ENCODE measurements around the gene DUSP5.

DUSP5 gene

DNA sequence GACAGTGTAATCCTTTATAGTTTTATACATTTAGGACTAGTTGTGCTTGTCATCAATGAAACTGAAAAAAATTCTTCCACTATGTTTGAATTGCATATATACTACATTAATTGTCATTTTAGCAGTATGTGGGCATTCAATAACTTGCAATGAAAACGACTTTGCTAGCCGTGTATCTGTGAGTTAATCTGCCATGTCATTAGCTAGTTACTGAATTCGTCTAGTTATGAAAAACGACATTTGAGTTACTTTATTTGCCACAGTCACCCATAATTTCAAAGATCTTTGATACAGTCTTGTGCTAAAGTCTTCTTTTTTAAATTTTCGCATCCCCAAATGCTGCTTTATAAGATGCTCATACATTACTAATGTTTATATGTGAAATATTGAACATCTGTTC, 51.5 kb downstream of the DUSP5 start:
- no peak for DNase-seq

DNA sequence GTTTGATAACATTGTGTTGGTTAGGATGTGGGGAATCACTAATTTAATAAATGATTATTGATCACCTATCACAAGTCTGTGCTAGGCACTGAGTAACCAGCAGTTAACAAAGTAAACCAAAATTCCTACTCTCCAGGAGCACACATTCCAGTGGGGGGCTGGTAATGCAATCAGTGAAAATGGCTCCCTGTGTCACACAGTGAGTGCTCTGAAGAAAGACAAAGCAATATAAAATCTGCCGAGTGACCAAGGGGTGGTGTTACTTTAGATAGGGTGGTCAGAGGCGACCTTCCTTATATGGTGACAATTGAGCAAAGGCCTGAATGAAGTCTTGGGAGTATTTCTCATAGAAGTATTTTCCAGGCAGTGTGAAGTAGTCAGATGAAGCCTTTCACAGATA, 56.2 kb downstream of the DUSP5 start:
- no peak for DNase-seq

DNA sequence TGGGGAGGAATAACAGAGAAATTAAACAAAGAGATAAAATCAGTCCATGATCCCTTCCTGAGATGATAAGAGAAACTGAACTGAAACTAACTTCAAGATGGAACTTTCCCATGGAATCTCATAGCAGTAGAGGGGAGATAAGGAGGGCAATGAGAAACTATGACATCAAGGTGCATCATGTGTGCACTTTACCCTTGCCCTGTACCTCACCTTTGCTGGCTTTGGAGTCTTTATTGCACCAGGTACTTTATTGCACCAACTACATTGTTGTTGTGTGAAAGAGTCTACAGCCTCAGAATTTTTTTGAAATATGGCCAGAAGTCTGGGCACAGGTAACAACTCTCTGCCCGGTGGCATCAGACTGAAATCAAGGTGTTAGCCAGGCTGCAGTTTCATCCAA, 58.6 kb downstream of the DUSP5 start:
- no peak for DNase-seq

DNA sequence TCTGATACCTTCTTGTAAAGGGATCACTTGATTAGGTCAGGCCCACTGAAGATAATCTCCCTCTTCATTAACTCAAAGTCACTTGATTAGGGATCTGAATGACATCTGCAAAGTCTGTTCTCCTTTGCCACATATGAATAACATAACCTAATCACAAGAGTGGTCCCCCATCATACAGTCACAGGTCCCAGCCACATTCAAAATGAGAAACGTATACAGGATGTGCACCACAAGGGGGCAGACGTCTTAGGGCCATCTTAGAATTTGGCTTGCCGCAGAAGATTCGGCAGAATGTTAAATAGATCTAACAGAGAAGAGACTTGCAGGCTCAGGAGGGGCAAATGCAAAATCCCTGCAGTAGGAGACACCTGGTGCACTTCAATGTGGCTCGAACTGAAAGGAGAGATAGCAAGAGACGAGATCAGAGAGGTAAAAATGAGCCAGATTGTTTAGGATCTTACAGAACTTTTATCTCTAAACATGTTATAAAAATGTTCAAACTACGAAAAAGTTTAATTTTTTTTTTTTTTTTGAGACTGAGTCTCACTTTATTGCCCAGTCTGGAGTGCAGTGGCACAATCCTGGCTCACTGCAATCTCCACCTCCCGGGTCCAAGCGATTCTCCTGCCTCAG, 59.4 kb downstream of the DUSP5 start:
- DNase-seq = peak; percentile 26

DNA sequence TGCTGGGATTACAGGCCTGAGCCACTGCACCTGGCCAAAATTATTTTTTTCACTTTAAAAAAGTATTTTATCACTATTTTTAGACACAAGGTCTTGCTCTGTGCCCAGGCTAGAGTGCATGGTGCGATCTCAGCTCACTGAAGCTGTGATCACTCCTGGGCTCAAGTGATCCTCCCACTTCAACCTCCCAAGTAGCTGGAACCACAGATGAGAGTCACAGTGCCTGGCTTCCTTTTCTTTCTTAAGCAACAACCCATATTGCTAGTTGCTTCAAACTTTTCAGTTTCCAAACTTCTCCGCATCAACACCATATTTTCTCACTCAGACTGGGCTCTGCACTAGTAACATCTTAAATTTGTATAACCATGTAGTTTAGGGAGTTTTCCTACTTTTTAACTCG, 60.3 kb downstream of the DUSP5 start:
- DNase-seq = no peak

DNA sequence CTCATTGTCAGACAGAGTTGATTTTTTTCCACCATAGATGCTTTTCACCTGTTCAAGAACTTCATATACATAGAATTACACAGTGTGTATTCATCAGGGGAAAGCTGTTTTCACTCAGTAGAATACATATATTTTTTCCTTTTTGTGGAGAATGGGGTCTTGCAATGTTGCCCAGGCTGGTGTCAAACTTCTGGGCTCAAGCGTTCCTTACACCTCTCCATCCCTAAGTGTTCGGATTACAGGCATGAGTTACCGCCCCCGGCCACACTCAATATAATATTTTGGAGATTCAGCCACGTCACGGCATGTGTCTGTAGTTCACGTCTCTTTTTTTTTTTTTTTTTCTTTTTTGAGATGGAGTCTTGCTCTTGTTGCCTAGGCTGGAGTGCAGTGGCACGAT, 62.3 kb downstream of the DUSP5 start:
- DNase-seq = no peak

All from midbrain (tissue), 1 donor.